ENCODE results near the gene ZIC4.

- TF ChIP-seq CBX3 (IDR thresholded peaks at IDR 0.05; ENCODE audit: borderline replicate concordance in 1 of 2, low read length in 2 of 2) (no peak), POLR2A (conservative IDR thresholded peaks at IDR 0.05) (no peak), EP300 (IDR thresholded peaks at IDR 0.05; ENCODE audit: low read length) (no peak), MXI1 (IDR thresholded peaks at IDR 0.05; ENCODE audit: low read depth, low read length) (no peak)
- TF ChIP-seq, protein P1, sequence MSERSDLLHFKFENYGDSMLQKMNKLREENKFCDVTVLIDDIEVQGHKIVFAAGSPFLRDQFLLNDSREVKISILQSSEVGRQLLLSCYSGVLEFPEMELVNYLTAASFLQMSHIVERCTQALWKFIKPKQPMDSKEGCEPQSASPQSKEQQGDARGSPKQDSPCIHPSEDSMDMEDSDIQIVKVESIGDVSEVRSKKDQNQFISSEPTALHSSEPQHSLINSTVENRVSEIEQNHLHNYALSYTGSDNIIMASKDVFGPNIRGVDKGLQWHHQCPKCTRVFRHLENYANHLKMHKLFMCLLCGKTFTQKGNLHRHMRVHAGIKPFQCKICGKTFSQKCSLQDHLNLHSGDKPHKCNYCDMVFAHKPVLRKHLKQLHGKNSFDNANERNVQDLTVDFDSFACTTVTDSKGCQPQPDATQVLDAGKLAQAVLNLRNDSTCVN (CRISPR knock-in tag; IDR thresholded peaks at IDR 0.05), result no peak
These were observed 17.6 kb upstream of the ZIC4 start for GRCh38 chr3:147423798-147424580.

Data from K562 (cell line).